Heart right ventricle (tissue), 16 donors: ENCODE data around the gene CEP95. TPM values are rescaled to one million over a fixed set of nuclear protein-coding genes. Genes with fewer than 3 reads are reported as not detected.

Experiments used
- ATAC-seq, 8 donors: fragments of 200-7000 bp; cut with Tn5 transposase; one replicate each; pipeline ENCODE4 v1.9.1; 2020; ENCODE audit warnings: mild to moderate bottlenecking in 8 of 8, moderate library complexity in 8 of 8, moderate number of reproducible peaks in 1 of 8
- DNase-seq, 2 donors: peaks; one replicate each; pipeline ENCODE4 v3.0.0-alpha.2; 2020
- H3K27ac ChIP-seq, 10 donors: fragments of 200-600 bp; sonication (generic) in 2 of 10; one replicate each; pipeline versions ENCODE4 v1.5.0 to v1.8.0; 2020 to 2022; ENCODE audit warnings: mild to moderate bottlenecking in 3 of 10
- H3K27me3 ChIP-seq, 7 donors: fragments of 200-600 bp; one replicate each; pipeline ENCODE4 v1.8.0; 2021 to 2022; ENCODE audit warnings: mild to moderate bottlenecking in 2 of 7
- H3K36me3 ChIP-seq, 9 donors: fragments of 200-600 bp; sonication (generic) in 1 of 9; one replicate each; pipeline versions ENCODE4 v1.5.0 to v1.8.0; 2020 to 2022; ENCODE audit warnings: mild to moderate bottlenecking in 2 of 9
- H3K4me1 ChIP-seq, 9 donors: fragments of 200-600 bp; sonication (generic) in 1 of 9; one replicate each; pipeline versions ENCODE4 v1.5.0 to v1.8.0; 2020 to 2022; ENCODE audit warnings: mild to moderate bottlenecking in 4 of 9
- H3K4me3 ChIP-seq, 10 donors: fragments of 200-600 bp; sonication (generic) in 2 of 10; one replicate each; pipeline versions ENCODE4 v1.5.0 to v1.8.0; 2020 to 2022; ENCODE audit warnings: mild to moderate bottlenecking in 7 of 10, moderate library complexity in 2 of 10
- H3K9me3 ChIP-seq, 11 donors: fragments of 200-600 bp in 10 of 11; sonication (generic) in 2 of 11; one replicate each; pipeline versions ENCODE4 v1.5.0 to v1.8.0; 2013 to 2022; ENCODE audit warnings: mild to moderate bottlenecking in 2 of 11, control low read depth in 1 of 11, moderate library complexity in 1 of 11
- CTCF ChIP-seq, 9 donors: fragments of 200-600 bp; sonication (generic) in 2 of 9; IDR thresholded peaks; one replicate each; pipeline versions ENCODE4 v1.5.0 to v1.8.0; 2021 to 2022; ENCODE audit warnings: antibody characterized with exemption in 9 of 9, mild to moderate bottlenecking in 5 of 9, moderate library complexity in 1 of 9
- WGBS, 2 donors: extraction: QIAGEN DNeasy Blood & Tissue Kit; methylation state at CpG; one replicate each; pipeline ENCODE4 v1.1.7; 2013; ENCODE audit warnings: inconsistent platforms in 1 of 2; 5-methylcytosine and 5-hydroxymethylcytosine counted together
- intact Hi-C, 10 donors: fragments of 100-400 bp; cut with DNase I; formaldehyde crosslinking; loops; one replicate each; pipeline versions ENCODE4 v1.11.1 to v1.14.2; 2022
- polyA plus RNA-seq, 2 donors: library from polyadenylated mRNA; stranded (reverse); fragments of 200-250 nt; gene quantifications; one replicate each; pipeline ENCODE4 v1.2.3, GENCODE V29; 2013
- total RNA-seq, 10 donors: library from RNA; stranded (reverse); fragmentation: NEBNext Ultra II Directional in 3 of 10; extraction: Animal tissue kit (Norgen Biotek cat#: 25700) in 3 of 10; gene quantifications; one replicate each; pipeline versions ENCODE4 v1.2.1 to v1.2.4, GENCODE V29; 2021 to 2023
- donor health status: Arrhythmogenic right ventricular cardiomyopathy.
- donor health status: ischemic (EF 13 %, LVEDD 7.1; RV severe dilation, severe dysfunction).
- donor health status: healthy with polysubstance abuse.
- donor health status: DM: no; HTN: yes; CAD: no.
- donor health status: DM: no; HTN: no; CAD: no.
- donor health status: ischemic (EF 25% LVEDD 6.9; RV normal size, moderate dysfunction).
- donor health status: ischemic (EF 25% LVEDD 5.7; RV mildly dilated, moderate dysfunction).
- donor health status: healthy.
- donor health status: DM: yes; HTN: yes; CAD: no.
- donor health status: Ischemic cardiomyopathy.
- donor health status: ischemic (EF 35%, LVEDD 5.7; RV mildly dilated, moderate dysfunction).
- donor health status: nonischemic (EF 11% LVEDD 7.7; RV severe dilation, severe dysfunction).
- donor health status: DM: yes; HTN: yes; CAD: no.
- donor health status: PGD.
- donor health status: ischemic (EF 29% LVEDD 5.4; RV normal size, mild dysfunction).
- donor health status: nonischemic (EF 23%, LVEDD 6.1; RV moderate dilation, normal function).

The CEP95 gene
- total and polyA plus RNA-seq, 12 donors: 8.6 to 62.4 (median 14.6) TPM

GRCh38 chr17:64498308-64499203 lies 8.2 kb upstream of the CEP95 start:
- no peaks in the 10 kb centered on the region for H3K9me3 ChIP-seq
- H3K27ac ChIP-seq: peak overlapping the region in 1 of 10 donors; percentile 74
- H3K27me3 ChIP-seq: no peaks in the 10 kb centered on the region
- intact Hi-C loops: loop anchor here in 5 of 10 donors (5.0 to 10.0 kb wide), 5 partner anchors 146 to 194 kb away; no protein-coding TSS in a partner anchor
- DNase-seq (no peak), ATAC-seq (no peak)
- no peak for TF ChIP-seq CTCF (IDR thresholded peaks at IDR 0.05)
- WGBS, 2 donors: 68 to 74% methylated on average over 7 of the region's 7 CpGs
- H3K36me3 ChIP-seq: peaks cover 0 to 67% (median 50%) of the 10 kb centered on the region in 9 donors
- no peak overlapping the region for H3K4me3 ChIP-seq
- H3K4me1 ChIP-seq: peaks cover 15 to 96% (median 82%) of the 10 kb centered on the region in 9 donors

- Histone ChIP-seq H3K27ac (no peak overlapping the region), H3K4me3 (no peak overlapping the region), H3K9me3 (no peaks in the 10 kb centered on the region), H3K4me1 (peaks cover 19 to 94% (median 81%) of the 10 kb centered on the region in 9 donors), H3K36me3 (peaks cover 0 to 78% (median 61%) of the 10 kb centered on the region in 9 donors), H3K27me3 (no peaks in the 10 kb centered on the region)
- DNase-seq (no peak), ATAC-seq (no peak)
- no peak for TF ChIP-seq CTCF (IDR thresholded peaks at IDR 0.05)
- intact Hi-C loops: loop anchor here in 5 of 10 donors (5.0 to 10.0 kb wide), 6 partner anchors 145 to 675 kb away; partner anchors contain the start of genes FTSJ3 (in 1 of the 5) and PSMC5 (in 1 of the 5)
- 82 to 86% methylated on average over 6 of the region's 6 CpGs for WGBS, 2 donors
These were observed 6.8 kb upstream of the CEP95 start for GRCh38 chr17:64499805-64500486.

GRCh38 chr17:64500487-64500859 lies 6.3 kb upstream of the CEP95 start:
- intact Hi-C loops: loop anchor here in 1 of 10 donors (10.0 kb wide), 1 partner anchor 676 kb away; the partner anchor contains the start of genes FTSJ3 and PSMC5
- Histone ChIP-seq H3K4me3 (no peak overlapping the region), H3K36me3 (peaks cover 0 to 81% (median 61%) of the 10 kb centered on the region in 9 donors), H3K27ac (no peak overlapping the region), H3K9me3 (no peaks in the 10 kb centered on the region), H3K27me3 (no peaks in the 10 kb centered on the region), H3K4me1 (peaks cover 15 to 88% (median 76%) of the 10 kb centered on the region in 9 donors)
- no peak for TF ChIP-seq CTCF (IDR thresholded peaks at IDR 0.05)
- no peak for DNase-seq
- no peak for ATAC-seq
- 81 to 85% methylated on average over 8 of the region's 8 CpGs for WGBS, 2 donors
